ENCODE results near the gene FSTL3. TPM values are rescaled to one million over a fixed set of nuclear protein-coding genes. Genes with fewer than 3 reads are reported as not detected.

The FSTL3 gene
- total and polyA plus RNA-seq, 2 of the 13 experiments (the other 11 are each of a cell fraction or from before 2014, with no cell fraction given): 13.5 to 15.6 TPM

DNA sequence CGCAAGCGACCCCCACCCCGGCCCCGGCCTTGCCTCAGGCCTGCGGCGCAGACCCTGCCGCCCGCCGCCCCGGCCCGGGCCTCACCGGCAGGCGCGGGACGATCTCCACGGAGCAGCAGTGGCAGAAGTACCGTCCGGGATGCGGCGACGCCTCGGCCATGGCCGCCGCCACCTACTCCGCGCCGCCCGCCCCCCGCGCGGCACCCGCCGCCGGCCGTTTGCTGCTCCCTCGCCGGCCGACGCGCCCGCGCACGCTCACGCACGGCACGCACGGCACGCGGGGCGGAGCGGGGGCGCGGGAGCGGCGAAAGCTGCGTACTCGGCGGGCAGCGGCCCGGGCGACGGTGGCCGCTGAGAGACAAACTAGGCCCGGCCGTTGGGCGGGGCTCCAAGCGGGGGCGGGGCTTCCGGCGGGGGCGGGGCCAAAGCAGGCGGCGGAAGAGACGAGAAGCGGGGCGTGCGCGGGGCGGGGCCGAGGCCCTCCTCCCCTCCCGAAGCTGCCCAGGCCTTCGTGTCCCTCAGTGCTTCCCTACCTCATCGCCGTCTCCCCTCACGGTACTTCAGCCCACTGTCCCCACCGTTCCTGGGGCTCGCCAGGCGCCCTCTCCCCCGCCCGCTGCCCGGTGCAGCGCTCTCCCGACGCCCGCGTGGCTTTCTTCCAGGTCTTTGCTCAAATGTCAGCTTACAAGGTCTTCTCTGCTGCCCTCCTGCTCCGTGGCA, 13.1 kb upstream of the FSTL3 start, which contains the start of gene RNF126 (continued):
- TF ChIP-seq ZNF446 (CRISPR knock-in tag; IDR thresholded peaks at IDR 0.05) (no peak), ZNF225 (CRISPR knock-in tag; IDR thresholded peaks at IDR 0.05) (no peak), ZNF639 (CRISPR knock-in tag; conservative IDR thresholded peaks at IDR 0.05) (no peak; the same call in 1 of the 2 replicates), TFDP2 (CRISPR knock-in tag; IDR thresholded peaks at IDR 0.05) (no peak; the same call in 1 of the 2 replicates), ZNF839 (CRISPR knock-in tag; IDR thresholded peaks at IDR 0.05; ENCODE audit: borderline replicate concordance) (no peak), ZFYVE20 (CRISPR knock-in tag; IDR thresholded peaks at IDR 0.05; ENCODE audit: borderline replicate concordance, low read depth) (no peak), FOXM1 (CRISPR knock-in tag; IDR thresholded peaks at IDR 0.05) (no peak), ZNF354B (CRISPR knock-in tag; IDR thresholded peaks at IDR 0.05) (no peak), ZSCAN30 (CRISPR knock-in tag; IDR thresholded peaks at IDR 0.05) (0 out of 2 replicates have a peak, but pooled peaks have one; percentile 54), JUN (CRISPR knock-in tag; IDR thresholded peaks at IDR 0.05) (no peak), ZNF792 (CRISPR knock-in tag; IDR thresholded peaks at IDR 0.05) (no peak), ATF5 (CRISPR knock-in tag; IDR thresholded peaks at IDR 0.05; ENCODE audit: low read depth) (no peak), ZFAT (CRISPR knock-in tag; conservative IDR thresholded peaks at IDR 0.05) (no peak), BORCS8-MEF2B (CRISPR knock-in tag; IDR thresholded peaks at IDR 0.05) (0 out of 2 replicates have a peak, but pooled peaks have one; percentile 5), PTBP1 (IDR thresholded peaks at IDR 0.05; ENCODE audit: low read depth, low read length, poor library complexity, severe bottlenecking) (peak; percentile 30), HOXA9 (CRISPR knock-in tag; IDR thresholded peaks at IDR 0.05; ENCODE audit: borderline replicate concordance) (no peak), ZNF20 (CRISPR knock-in tag; IDR thresholded peaks at IDR 0.05) (no peak), DRAP1 (CRISPR knock-in tag; IDR thresholded peaks at IDR 0.05) (peak; percentile 44; the same call in 1 of the 2 replicates), ZNF329 (CRISPR knock-in tag; IDR thresholded peaks at IDR 0.05; ENCODE audit: low read depth) (no peak; the same call in none of the 2 replicates), ZMAT3 (CRISPR knock-in tag; conservative IDR thresholded peaks at IDR 0.05) (0 out of 2 replicates have a peak, but pooled peaks have one; percentile 16), ZBTB8A (CRISPR knock-in tag; IDR thresholded peaks at IDR 0.05; ENCODE audit: borderline replicate concordance, low read depth) (no peak), CCAR2 (optimal IDR thresholded peaks at IDR 0.05; ENCODE audit: low read depth, low read length) (no peak), ZNF10 (CRISPR knock-in tag; IDR thresholded peaks at IDR 0.05; ENCODE audit: borderline replicate concordance, low read depth) (peak; percentile 100)
- TF ChIP-seq, protein P1, sequence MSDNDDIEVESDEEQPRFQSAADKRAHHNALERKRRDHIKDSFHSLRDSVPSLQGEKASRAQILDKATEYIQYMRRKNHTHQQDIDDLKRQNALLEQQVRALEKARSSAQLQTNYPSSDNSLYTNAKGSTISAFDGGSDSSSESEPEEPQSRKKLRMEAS (IDR thresholded peaks at IDR 0.05): peak; percentile 79
- TF ChIP-seq, protein P2, sequence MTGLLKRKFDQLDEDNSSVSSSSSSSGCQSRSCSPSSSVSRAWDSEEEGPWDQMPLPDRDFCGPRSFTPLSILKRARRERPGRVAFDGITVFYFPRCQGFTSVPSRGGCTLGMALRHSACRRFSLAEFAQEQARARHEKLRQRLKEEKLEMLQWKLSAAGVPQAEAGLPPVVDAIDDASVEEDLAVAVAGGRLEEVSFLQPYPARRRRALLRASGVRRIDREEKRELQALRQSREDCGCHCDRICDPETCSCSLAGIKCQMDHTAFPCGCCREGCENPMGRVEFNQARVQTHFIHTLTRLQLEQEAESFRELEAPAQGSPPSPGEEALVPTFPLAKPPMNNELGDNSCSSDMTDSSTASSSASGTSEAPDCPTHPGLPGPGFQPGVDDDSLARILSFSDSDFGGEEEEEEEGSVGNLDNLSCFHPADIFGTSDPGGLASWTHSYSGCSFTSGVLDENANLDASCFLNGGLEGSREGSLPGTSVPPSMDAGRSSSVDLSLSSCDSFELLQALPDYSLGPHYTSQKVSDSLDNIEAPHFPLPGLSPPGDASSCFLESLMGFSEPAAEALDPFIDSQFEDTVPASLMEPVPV (CRISPR knock-in tag; IDR thresholded peaks at IDR 0.05): no peak; the same call in 1 of the 2 replicates

All from HepG2 (cell line).